Measurements from ENCODE around the gene TMEM178A.
"Not testable (repeated sequence)": the region's sequence is repeated elsewhere in the genome, so short reads cannot be mapped to it uniquely, and the experiment has no call there.

The TMEM178A gene

DNA sequence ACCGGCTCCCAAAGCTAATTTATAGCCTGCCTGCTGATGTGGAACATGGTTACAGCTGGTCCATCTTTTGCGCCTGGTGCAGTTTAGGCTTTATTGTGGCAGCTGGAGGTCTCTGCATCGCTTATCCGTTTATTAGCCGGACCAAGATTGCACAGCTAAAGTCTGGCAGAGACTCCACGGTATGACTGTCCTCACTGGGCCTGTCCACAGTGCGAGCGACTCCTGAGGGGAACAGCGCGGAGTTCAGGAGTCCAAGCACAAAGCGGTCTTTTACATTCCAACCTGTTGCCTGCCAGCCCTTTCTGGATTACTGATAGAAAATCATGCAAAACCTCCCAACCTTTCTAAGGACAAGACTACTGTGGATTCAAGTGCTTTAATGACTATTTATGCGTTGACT, 51.4 kb downstream of the TMEM178A start:
- TF ChIP-seq EZH2 (IDR thresholded peaks at IDR 0.05): no peak
- TF ChIP-seq POLR2AphosphoS5 (IDR thresholded peaks at IDR 0.05; ENCODE audit: borderline replicate concordance, low read depth, low read length): no peak
- TF ChIP-seq FOXP2 (optimal IDR thresholded peaks at IDR 0.05; ENCODE audit: control extremely low read depth, extremely low read length, insufficient read depth): no peak
- no peaks in the 10 kb centered on the region for H3K36me3 ChIP-seq (ENCODE audit: insufficient read depth, low read length)
- H3K4me3 ChIP-seq: no peak overlapping the region
- no peak overlapping the region for H3K27ac ChIP-seq
- DNase-seq (ENCODE audit: low read depth, low spot score): no peak
- H3K9ac ChIP-seq (ENCODE audit: insufficient read length): no peak overlapping the region
- no peaks in the 10 kb centered on the region for H3K9me3 ChIP-seq (ENCODE audit: low read depth, low read length)

DNA sequence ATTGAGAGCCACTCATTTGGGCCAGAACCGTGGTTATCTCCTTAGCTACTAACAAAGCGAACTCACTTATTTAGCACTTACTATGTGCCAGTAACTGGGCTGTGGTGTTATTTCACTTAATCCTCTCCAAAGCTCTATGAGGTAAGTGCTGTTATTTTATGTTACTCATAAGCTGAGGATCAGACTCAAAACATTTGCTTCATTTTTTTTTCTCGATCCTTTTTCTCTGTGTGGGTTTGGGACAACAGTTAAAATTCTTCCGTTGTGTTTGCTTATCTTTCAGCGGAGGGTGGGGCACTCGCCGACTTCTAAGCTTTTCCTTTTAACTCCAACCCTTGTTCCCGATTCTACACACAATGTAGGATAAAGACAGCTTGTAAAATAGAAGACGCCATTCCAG, 52.8 kb downstream of the TMEM178A start:
- TF ChIP-seq POLR2AphosphoS5 (IDR thresholded peaks at IDR 0.05; ENCODE audit: borderline replicate concordance, low read depth, low read length) (no peak), FOXP2 (optimal IDR thresholded peaks at IDR 0.05; ENCODE audit: control extremely low read depth, extremely low read length, insufficient read depth) (no peak), EZH2 (IDR thresholded peaks at IDR 0.05) (no peak)
- Histone ChIP-seq H3K27ac (no peak overlapping the region), H3K36me3 (ENCODE audit: insufficient read depth, low read length) (no peaks in the 10 kb centered on the region), H3K9ac (ENCODE audit: insufficient read length) (no peak overlapping the region), H3K4me3 (no peak overlapping the region), H3K9me3 (ENCODE audit: low read depth, low read length) (no peaks in the 10 kb centered on the region)
- no peak for DNase-seq (ENCODE audit: low read depth, low spot score)

DNA sequence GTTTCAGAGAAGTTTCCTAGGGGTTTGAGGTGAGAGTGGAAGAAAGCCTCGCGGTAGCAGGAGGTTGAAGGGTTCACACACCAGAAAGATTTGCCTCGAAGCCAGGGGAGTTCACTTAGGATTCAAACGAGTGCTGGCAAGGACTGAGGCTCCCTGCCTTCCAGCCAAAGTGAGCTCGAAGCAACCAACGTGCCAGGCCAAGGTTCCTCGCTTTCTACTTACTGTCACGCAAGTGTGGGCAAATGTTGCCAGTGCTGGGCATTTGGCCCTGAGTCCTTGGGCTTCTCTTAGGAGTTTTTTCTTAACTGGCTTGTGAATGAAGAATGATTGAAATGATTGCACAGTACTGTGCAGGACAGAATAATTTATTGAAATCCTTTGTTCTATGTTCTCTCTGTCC, 53.6 kb downstream of the TMEM178A start:
- no peaks in the 10 kb centered on the region for H3K9me3 ChIP-seq (ENCODE audit: low read depth, low read length)
- H3K36me3 ChIP-seq (ENCODE audit: insufficient read depth, low read length): no peaks in the 10 kb centered on the region
- no peak overlapping the region for H3K9ac ChIP-seq (ENCODE audit: insufficient read length)
- TF ChIP-seq POLR2AphosphoS5 (IDR thresholded peaks at IDR 0.05; ENCODE audit: borderline replicate concordance, low read depth, low read length): no peak
- TF ChIP-seq FOXP2 (optimal IDR thresholded peaks at IDR 0.05; ENCODE audit: control extremely low read depth, extremely low read length, insufficient read depth): no peak
- TF ChIP-seq EZH2 (IDR thresholded peaks at IDR 0.05): no peak
- DNase-seq (ENCODE audit: low read depth, low spot score): no peak
- H3K4me3 ChIP-seq: no peak overlapping the region
- no peak overlapping the region for H3K27ac ChIP-seq

DNA sequence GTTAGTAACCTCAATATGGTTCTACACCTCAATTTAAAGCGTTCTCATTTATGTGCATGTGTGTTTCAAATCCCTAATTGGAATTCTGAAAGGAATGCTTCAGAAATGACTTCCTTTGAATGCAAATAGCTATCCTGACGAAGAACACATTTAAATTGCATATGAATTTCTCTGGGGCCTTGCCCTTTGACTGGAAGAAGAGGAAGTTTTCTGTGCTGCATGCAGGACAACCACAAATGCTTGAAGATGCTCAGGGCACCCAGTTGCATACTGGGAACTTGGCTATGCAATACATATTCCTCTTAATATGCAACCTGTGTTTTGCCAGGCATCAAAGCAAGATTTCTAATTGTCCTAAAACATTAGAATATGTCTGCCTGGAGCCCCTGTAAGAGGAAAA, 55.3 kb downstream of the TMEM178A start:
- H3K4me3 ChIP-seq: no peak overlapping the region
- no peak for TF ChIP-seq EZH2 (IDR thresholded peaks at IDR 0.05)
- no peak for TF ChIP-seq POLR2AphosphoS5 (IDR thresholded peaks at IDR 0.05; ENCODE audit: borderline replicate concordance, low read depth, low read length)
- no peaks in the 10 kb centered on the region for H3K9me3 ChIP-seq (ENCODE audit: low read depth, low read length)
- H3K9ac ChIP-seq (ENCODE audit: insufficient read length): no peak overlapping the region
- no peak overlapping the region for H3K27ac ChIP-seq
- DNase-seq (ENCODE audit: low read depth, low spot score): no peak
- H3K36me3 ChIP-seq (ENCODE audit: insufficient read depth, low read length): no peaks in the 10 kb centered on the region

DNA sequence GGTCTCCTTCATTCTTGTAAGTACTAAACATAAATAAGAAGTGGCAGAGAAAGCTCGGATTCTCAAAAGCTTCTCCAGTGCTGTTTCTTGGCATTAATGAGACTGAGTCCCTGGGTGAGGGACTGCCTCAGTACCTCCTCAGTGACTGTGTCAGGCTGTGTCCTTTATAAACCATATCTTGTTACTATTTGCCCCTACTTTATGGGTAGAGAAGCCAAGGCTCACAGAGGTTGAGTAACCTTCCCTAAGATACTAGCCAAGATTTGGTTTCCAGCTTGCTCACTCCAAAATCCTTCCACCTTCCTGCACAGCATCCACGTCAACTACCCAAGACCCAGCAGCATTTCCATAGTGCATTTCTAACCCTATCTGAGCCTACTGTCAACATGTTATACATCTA, 57.8 kb downstream of the TMEM178A start:
- Histone ChIP-seq H3K36me3 (ENCODE audit: insufficient read depth, low read length) (no peaks in the 10 kb centered on the region), H3K4me3 (no peak overlapping the region), H3K9ac (ENCODE audit: insufficient read length) (no peak overlapping the region), H3K27ac (no peak overlapping the region), H3K9me3 (ENCODE audit: low read depth, low read length) (no peaks in the 10 kb centered on the region)
- DNase-seq (ENCODE audit: low read depth, low spot score): no peak
- no peak for TF ChIP-seq EZH2 (IDR thresholded peaks at IDR 0.05)
- no peak for TF ChIP-seq FOXP2 (optimal IDR thresholded peaks at IDR 0.05; ENCODE audit: control extremely low read depth, extremely low read length, insufficient read depth)
- TF ChIP-seq POLR2AphosphoS5 (IDR thresholded peaks at IDR 0.05; ENCODE audit: borderline replicate concordance, low read depth, low read length): no peak

DNA sequence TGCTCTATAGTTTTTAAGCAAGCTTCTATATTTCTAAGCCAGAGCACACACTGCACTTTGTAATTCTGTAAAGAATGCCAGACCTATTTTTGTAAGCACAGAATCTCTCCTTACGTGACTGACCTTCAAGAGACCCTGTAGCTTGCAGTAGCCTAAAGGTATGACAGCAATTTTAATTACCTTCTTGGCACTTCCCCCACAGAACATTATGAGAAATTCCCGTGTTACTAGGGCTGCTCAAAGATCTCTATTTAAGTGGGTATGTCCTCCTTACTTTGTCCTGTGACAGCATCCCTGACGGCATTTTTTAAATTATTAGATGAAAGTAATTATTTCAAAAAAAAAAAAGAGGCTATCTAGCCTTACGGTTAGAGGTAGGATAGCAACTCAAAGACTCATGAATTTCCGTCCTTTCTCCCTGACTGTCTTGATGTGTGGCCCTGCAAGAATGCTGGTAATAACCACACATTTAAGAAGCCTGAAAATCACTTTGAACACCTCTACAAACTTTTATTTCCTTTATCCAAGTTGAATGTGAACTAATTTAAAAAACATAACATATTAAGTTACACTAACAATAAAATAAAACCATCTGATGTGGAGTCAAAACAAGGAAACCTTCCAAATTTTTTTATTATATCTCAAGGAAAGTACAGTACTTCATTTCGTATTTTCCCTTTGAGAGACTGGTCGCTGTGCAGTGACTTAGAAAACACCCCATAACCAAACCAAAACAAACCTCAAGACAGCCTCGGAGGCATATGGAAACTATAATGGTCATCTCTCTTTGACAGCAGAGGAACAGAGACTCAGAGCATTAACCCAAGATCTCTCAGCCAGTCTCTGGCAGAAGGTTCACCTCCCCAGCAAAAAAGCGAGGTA, 58.5 kb downstream of the TMEM178A start:
- Histone ChIP-seq H3K9me3 (ENCODE audit: low read depth, low read length) (no peaks in the 10 kb centered on the region), H3K4me3 (no peak overlapping the region), H3K9ac (ENCODE audit: insufficient read length) (no peak overlapping the region), H3K36me3 (ENCODE audit: insufficient read depth, low read length) (no peaks in the 10 kb centered on the region), H3K27ac (no peak overlapping the region)
- TF ChIP-seq POLR2AphosphoS5 (IDR thresholded peaks at IDR 0.05; ENCODE audit: borderline replicate concordance, low read depth, low read length) (no peak), EZH2 (IDR thresholded peaks at IDR 0.05) (no peak), FOXP2 (optimal IDR thresholded peaks at IDR 0.05; ENCODE audit: control extremely low read depth, extremely low read length, insufficient read depth) (no peak)
- no peak for DNase-seq (ENCODE audit: low read depth, low spot score)

DNA sequence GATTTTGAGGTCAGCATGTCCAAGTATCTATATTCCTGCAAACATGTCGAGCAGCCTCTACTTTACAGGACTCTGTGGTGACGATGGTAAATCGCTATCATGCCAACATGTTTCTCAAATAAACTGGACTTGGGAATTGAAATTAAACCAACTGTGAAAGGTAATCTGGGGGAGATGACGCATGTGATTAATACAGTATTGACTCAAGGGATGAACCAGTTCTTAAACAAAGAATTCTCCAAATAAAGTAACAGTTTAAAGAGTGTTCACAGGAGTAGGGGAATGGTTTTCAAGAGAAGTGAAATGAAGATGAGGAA, 59.1 kb downstream of the TMEM178A start:
- Histone ChIP-seq H3K9me3 (ENCODE audit: low read depth, low read length) (no peaks in the 10 kb centered on the region), H3K4me3 (no peak overlapping the region), H3K27ac (no peak overlapping the region), H3K36me3 (ENCODE audit: insufficient read depth, low read length) (no peaks in the 10 kb centered on the region), H3K9ac (ENCODE audit: insufficient read length) (no peak overlapping the region)
- no peak for DNase-seq (ENCODE audit: low read depth, low spot score)
- TF ChIP-seq POLR2AphosphoS5 (IDR thresholded peaks at IDR 0.05; ENCODE audit: borderline replicate concordance, low read depth, low read length): no peak
- no peak for TF ChIP-seq EZH2 (IDR thresholded peaks at IDR 0.05)
- no peak for TF ChIP-seq FOXP2 (optimal IDR thresholded peaks at IDR 0.05; ENCODE audit: control extremely low read depth, extremely low read length, insufficient read depth)

DNA sequence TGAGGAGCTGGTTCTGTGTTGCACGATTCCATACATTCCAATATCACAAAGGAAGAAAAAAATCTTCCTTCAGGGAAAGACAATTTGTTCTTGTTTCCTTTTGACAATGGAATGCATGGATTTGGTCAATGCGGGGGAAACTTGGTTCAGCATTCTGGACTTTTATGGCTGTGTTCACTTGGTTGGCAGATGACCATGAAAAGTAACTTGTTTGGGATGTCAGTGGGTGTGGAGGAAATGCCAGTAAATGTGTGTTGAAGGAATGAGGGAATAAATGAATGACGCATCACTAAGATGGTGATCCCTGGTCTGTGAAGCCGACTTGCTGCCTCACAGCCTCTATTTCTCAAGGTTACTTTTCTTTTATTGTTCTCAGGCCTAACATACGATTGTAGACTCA, 59.7 kb downstream of the TMEM178A start:
- no peak overlapping the region for H3K27ac ChIP-seq
- no peak overlapping the region for H3K9ac ChIP-seq (ENCODE audit: insufficient read length)
- H3K4me3 ChIP-seq: no peak overlapping the region
- no peaks in the 10 kb centered on the region for H3K9me3 ChIP-seq (ENCODE audit: low read depth, low read length)
- no peak for DNase-seq (ENCODE audit: low read depth, low spot score)
- TF ChIP-seq EZH2 (IDR thresholded peaks at IDR 0.05) (no peak), POLR2AphosphoS5 (IDR thresholded peaks at IDR 0.05; ENCODE audit: borderline replicate concordance, low read depth, low read length) (no peak), FOXP2 (optimal IDR thresholded peaks at IDR 0.05; ENCODE audit: control extremely low read depth, extremely low read length, insufficient read depth) (no peak)
- H3K36me3 ChIP-seq (ENCODE audit: insufficient read depth, low read length): no peaks in the 10 kb centered on the region

DNA sequence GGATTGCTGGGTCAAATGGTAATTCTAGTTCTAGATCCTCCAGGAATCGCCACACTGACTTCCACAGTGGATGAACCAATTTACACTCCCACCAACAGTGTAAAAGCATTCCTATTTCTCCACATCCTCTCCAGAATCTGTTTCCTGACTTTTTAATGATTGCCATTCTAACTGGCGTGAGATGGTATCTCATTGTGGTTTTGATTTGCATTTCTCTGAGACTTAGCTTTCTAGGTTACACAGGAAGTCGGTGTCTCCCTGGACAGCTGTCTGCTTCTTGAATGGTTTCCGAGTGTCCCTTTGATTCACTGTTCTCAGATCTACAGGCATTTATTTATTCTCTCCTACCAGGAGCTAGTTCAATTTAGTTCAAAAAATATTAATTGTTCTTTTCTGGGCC, 62.4 kb downstream of the TMEM178A start:
- not testable (repeated sequence) for H3K4me3 ChIP-seq; H3K9ac ChIP-seq (ENCODE audit: insufficient read length); DNase-seq (ENCODE audit: low read depth, low spot score); H3K9me3 ChIP-seq (ENCODE audit: low read depth, low read length); H3K36me3 ChIP-seq (ENCODE audit: insufficient read depth, low read length); H3K27ac ChIP-seq

All from SK-N-MC (cell line).